ENCODE measurements around the gene FIGNL2. TPM values are rescaled to one million over a fixed set of nuclear protein-coding genes. Genes with fewer than 3 reads are reported as not detected.
A peak's percentile ranks its signal among the peaks of the same experiment; 100 is the strongest.

FIGNL2 gene
- total RNA-seq, 1 donor from 2014 or later: not detected

DNA sequence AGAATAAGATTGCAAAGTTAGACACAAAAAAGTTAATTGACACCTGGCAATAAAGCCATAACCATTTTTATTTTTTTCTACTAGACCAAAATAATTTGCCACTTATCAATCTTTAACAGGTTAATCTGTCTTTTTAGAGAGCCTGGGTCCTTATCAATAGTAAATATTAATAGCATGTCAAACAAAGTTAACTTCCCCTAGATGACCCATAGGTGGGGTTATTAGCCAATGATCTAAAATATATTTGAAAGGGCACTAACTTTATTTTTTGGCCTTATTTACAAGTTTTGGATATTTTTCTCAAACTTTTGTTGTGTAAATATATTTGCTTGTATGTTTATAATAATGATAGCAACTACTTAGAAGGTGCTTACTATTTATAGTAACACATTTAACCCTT lies 43.3 kb upstream of the FIGNL2 start:
- intact Hi-C loops (cut with DNase I): loop anchor here (1.0 kb wide), 1 partner anchor 89 kb away; no protein-coding TSS in a partner anchor
- TF ChIP-seq CTCF (IDR thresholded peaks at IDR 0.05): peak in 2 of 3 experiments; percentile 19 to 31
- Histone ChIP-seq H3K4me1 (no peaks in the 10 kb centered on the region), H3K36me3 (no peaks in the 10 kb centered on the region), H3K9me3 (no peaks in the 10 kb centered on the region), H3K27me3 (no peaks in the 10 kb centered on the region), H3K4me3 (no peak overlapping the region), H3K27ac (no peak overlapping the region)
- DNase-seq (ENCODE audit: low spot score in 2 of 2): no peak

DNA sequence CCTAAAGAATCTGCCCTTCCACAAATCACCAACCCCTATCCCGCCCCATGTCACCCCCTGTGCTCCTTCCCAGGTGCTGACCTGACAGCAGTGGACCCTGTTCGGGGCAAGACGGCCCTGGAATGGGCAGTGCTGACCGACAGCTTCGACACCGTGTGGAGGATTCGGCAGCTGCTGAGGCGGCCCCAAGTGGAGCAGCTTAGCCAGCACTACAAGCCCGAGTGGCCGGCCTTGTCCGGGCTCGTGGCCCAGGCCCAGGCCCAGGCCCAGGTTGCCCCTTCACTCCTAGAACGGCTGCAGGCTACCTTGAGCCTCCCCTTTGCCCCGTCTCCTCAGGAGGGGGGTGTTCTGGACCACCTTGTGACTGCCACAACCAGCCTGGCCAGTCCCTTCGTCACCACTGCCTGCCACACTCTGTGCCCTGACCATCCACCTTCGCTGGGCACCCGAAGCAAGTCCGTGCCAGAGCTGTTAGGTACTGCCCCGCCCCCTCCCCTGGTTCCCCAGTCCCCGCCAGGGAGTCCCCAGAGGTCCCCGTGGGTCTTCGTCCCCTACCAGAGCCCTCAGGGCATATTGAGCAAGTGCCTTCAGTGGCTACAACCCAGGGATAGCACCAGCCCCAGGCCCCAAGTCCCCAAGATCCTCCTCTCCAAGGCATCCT lies 42.1 kb upstream of the FIGNL2 start:
- TF ChIP-seq CTCF (IDR thresholded peaks at IDR 0.05): no peak
- Histone ChIP-seq H3K36me3 (no peaks in the 10 kb centered on the region), H3K4me3 (no peak overlapping the region), H3K27ac (no peak overlapping the region), H3K4me1 (peaks cover 0 to 4% of the 10 kb centered on the region in 2 donors), H3K9me3 (no peaks in the 10 kb centered on the region), H3K27me3 (no peaks in the 10 kb centered on the region)
- intact Hi-C loops (cut with DNase I): no loop called here
- DNase-seq (ENCODE audit: low spot score in 2 of 2): no peak

DNA sequence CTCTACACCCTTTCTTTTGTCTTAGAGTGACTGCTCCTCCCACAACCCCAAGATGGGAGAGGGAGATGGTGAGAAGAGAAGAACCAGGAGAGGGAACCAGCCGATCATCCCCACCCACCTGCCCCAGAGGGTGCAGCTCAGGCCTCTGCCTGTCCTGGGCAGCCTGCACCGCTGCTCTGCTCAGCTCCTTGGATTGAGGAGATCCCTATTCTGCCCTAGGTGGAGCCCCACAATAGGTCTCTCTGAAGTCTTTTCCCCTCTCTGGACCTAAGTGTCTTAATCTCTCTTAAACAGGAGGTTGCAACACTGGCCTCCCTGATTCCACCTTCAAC lies 41.6 kb upstream of the FIGNL2 start:
- H3K36me3 ChIP-seq: no peaks in the 10 kb centered on the region
- intact Hi-C loops (cut with DNase I): no loop called here
- DNase-seq (ENCODE audit: low spot score in 2 of 2): no peak
- H3K9me3 ChIP-seq: no peaks in the 10 kb centered on the region
- H3K4me3 ChIP-seq: no peak overlapping the region
- TF ChIP-seq CTCF (IDR thresholded peaks at IDR 0.05): no peak
- peaks cover 0 to 4% of the 10 kb centered on the region in 2 donors for H3K4me1 ChIP-seq
- no peaks in the 10 kb centered on the region for H3K27me3 ChIP-seq
- H3K27ac ChIP-seq: no peak overlapping the region

DNA sequence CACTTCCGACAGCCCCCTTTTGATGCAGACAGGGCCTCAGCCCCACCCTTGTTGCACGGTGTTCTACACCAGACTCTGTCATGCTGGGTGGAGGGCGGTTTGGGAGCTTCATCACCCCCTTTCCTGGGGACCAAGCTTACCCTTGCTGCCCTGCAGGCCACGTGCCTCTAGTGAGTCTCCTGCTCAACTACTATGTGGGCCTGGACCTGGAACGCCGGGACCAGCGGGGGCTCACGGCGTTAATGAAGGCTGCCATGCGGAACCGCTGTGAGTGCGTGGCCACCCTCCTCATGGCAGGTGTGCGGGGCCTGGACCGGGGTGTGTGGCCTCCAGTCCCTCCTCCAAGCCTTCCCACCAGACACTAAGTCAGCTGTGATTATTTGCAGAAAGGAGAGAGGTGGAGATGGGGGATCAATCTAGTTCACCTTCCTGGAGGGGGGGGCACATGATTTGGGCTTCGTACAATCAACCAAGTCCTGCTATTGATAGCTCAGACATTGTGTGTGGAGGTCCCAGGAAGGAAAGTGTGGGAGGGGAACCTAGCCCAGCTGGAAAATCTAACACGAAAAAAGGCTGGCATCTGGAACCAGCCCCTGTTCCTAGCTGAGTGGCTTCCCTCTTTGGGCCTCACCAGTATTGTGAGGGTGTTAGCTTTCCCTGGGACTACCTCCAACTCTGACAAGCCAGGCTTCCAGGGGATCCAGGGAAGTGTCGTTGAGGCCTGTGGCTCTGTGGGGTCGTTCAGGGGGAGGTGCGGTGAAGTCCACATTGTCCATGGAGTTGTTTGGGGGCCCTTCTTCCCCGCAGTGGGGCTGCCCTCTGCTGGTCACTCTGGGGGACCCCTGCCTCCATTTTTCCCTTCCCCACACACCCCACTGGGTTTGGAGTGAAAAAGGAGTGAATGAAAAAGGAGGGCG lies 41.0 kb upstream of the FIGNL2 start:
- Histone ChIP-seq H3K36me3 (no peaks in the 10 kb centered on the region), H3K27ac (no peak overlapping the region), H3K4me3 (no peak overlapping the region), H3K9me3 (no peaks in the 10 kb centered on the region), H3K27me3 (no peaks in the 10 kb centered on the region), H3K4me1 (peaks cover 0 to 4% of the 10 kb centered on the region in 2 donors)
- no peak for DNase-seq (ENCODE audit: low spot score in 2 of 2)
- intact Hi-C loops (cut with DNase I): no loop called here
- no peak for TF ChIP-seq CTCF (IDR thresholded peaks at IDR 0.05)

DNA sequence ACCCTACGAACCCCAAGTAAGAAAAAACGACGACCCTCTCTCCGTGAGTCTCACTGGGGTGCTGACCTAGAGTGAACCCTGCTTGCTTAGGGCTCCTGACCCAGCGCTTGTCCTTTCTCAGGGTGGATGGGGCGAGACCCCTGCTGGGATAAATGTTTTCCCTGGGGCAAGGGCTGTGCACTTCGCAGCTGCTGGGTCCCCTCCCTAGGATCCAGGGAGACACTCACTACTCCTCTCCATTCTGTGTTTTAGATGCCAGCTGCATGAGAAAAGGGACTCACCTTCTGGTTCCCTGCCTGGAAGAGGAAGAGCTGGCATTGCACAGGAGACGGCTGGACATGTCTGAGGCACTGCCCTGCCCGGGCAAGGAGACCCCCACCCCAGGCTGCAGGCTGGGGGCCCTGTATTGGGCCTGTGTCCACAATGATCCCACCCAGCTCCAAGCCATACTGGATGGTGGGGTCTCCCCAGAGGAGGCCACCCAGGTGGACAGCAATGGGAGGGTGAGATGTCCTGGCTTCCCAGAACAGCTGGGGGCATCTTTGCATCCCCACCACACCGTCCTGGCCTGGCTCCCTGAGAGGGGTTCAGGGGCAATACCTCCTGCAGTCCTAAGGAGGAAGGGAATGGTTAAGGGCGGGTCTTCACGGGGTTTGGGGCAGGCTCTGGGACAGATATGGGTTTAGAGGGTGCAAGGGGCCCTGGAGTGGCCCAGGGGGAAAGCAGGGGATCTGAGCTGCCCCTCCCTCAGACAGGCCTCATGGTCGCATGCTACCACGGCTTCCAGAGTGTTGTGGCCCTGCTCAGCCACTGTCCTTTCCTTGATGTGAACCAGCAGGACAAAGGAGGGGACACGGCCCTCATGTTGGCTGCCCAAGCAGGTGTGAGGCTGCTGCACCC lies 40.0 kb upstream of the FIGNL2 start:
- Histone ChIP-seq H3K9me3 (no peaks in the 10 kb centered on the region), H3K27me3 (no peaks in the 10 kb centered on the region), H3K4me1 (peaks cover 0 to 4% of the 10 kb centered on the region in 2 donors), H3K36me3 (no peaks in the 10 kb centered on the region), H3K27ac (no peak overlapping the region), H3K4me3 (no peak overlapping the region)
- no peak for DNase-seq (ENCODE audit: low spot score in 2 of 2)
- intact Hi-C loops (cut with DNase I): no loop called here
- TF ChIP-seq CTCF (IDR thresholded peaks at IDR 0.05): no peak
